HL-60 (cell line): ENCODE measurements around the gene YTHDF2.

Experiments
- DNase-seq, 2 experiments: peaks; one replicate each; pipeline ENCODE4 v3.0.0-alpha.2; 2010 to 2020; ENCODE audit warnings: low read depth in 1 of 2, low spot score in 1 of 2
- H3K27ac ChIP-seq: fragments of 250-450 bp; sonication (Bioruptor Pico); replicated peaks from 2 replicates; pipeline ENCODE4 v1.5.1; 2020; ENCODE audit warnings: mild to moderate bottlenecking, moderate library complexity
- H3K27me3 ChIP-seq: fragments of 250-450 bp; sonication (Bioruptor Pico); 2 replicates; pipeline ENCODE4 v1.5.1; 2021; ENCODE audit warnings: mild to moderate bottlenecking, moderate library complexity; ENCODE audit not compliant: insufficient read depth, poor library complexity, severe bottlenecking
- H3K4me3 ChIP-seq: replicated peaks from 2 replicates; pipeline ENCODE4 v1.5.1; 2011; ENCODE audit warnings: mild to moderate bottlenecking, control low read depth, low read length; ENCODE audit not compliant: insufficient read depth
- CTCF ChIP-seq: IDR thresholded peaks from one replicate; pipeline ENCODE4 v1.5.1; 2011; ENCODE audit warnings: low read length, control low read depth, inconsistent platforms; ENCODE audit not compliant: insufficient read depth
- GABPA ChIP-seq: IDR thresholded peaks from 2 replicates; pipeline ENCODE4 v1.6.1; 2012; ENCODE audit warnings: low read depth
- POLR2AphosphoS5 ChIP-seq: IDR thresholded peaks from 2 replicates; pipeline ENCODE4 v1.6.1; 2012; ENCODE audit warnings: low read depth
- REST ChIP-seq: IDR thresholded peaks from 2 replicates; pipeline ENCODE4 v1.6.1; 2012; ENCODE audit warnings: low read depth; ENCODE audit not compliant: insufficient replicate concordance
- SPI1 ChIP-seq: IDR thresholded peaks from 2 replicates; pipeline ENCODE4 v1.6.1; 2012; ENCODE audit warnings: low read depth, mild to moderate bottlenecking, borderline replicate concordance

Gene YTHDF2

GRCh38 chr1:28718166-28718565 is 18.6 kb upstream of the YTHDF2 start:
- Histone ChIP-seq H3K4me3 (no peak overlapping the region), H3K27me3 (no peaks in the 10 kb centered on the region), H3K27ac (no peak overlapping the region)
- TF ChIP-seq POLR2AphosphoS5 (no peak), CTCF (no peak), GABPA (no peak), SPI1 (no peak), REST (no peak)
- DNase-seq, result no peak

- Histone ChIP-seq H3K4me3 (no peak overlapping the region), H3K27me3 (no peaks in the 10 kb centered on the region), H3K27ac (no peak overlapping the region)
- TF ChIP-seq REST, result no peak
- no peak for TF ChIP-seq SPI1
- no peak for TF ChIP-seq GABPA
- no peak for TF ChIP-seq CTCF
- TF ChIP-seq POLR2AphosphoS5, result no peak
- DNase-seq, result no peak
Observed at GRCh38 chr1:28718586-28719331, 18.0 kb upstream of the YTHDF2 start.

- H3K4me3 ChIP-seq, result no peak overlapping the region
- DNase-seq, result no peak
- TF ChIP-seq SPI1 (no peak), GABPA (no peak), CTCF (no peak), POLR2AphosphoS5 (no peak), REST (no peak)
- H3K27me3 ChIP-seq, result no peaks in the 10 kb centered on the region
- no peak overlapping the region for H3K27ac ChIP-seq
Observed at GRCh38 chr1:28719332-28719619, 17.5 kb upstream of the YTHDF2 start.
